H9 (cell line): ENCODE measurements around the gene TBL1X. TPM values are rescaled to one million over a fixed set of nuclear protein-coding genes. Genes with fewer than 3 reads are reported as not detected.

Experiments used
- DNase-seq: peaks from one replicate; pipeline ENCODE4 v3.0.0-alpha.2; 2017
- H2AFZ ChIP-seq: one replicate; pipeline ENCODE4 v1.6.1; 2013; ENCODE audit warnings: mild to moderate bottlenecking, low read length, control low read depth, moderate library complexity
- H2AK5ac ChIP-seq: 2 replicates; pipeline ENCODE4 v1.6.1; 2013; ENCODE audit warnings: low read length, control low read depth, mixed read lengths; ENCODE audit not compliant: insufficient read length
- H2BK120ac ChIP-seq: one replicate; pipeline ENCODE4 v1.6.1; 2013; ENCODE audit warnings: low read depth, mild to moderate bottlenecking, low read length, control low read depth, inconsistent platforms; ENCODE audit not compliant: poor library complexity, severe bottlenecking
- H2BK12ac ChIP-seq: 2 replicates; pipeline ENCODE4 v1.6.1; 2013; ENCODE audit warnings: low read length, control low read depth, mixed read lengths, low read depth; ENCODE audit not compliant: insufficient read length
- H2BK15ac ChIP-seq: 2 replicates; pipeline ENCODE4 v1.6.1; 2013; ENCODE audit warnings: low read depth, low read length, control low read depth
- H2BK20ac ChIP-seq: one replicate; pipeline ENCODE4 v1.6.1; 2013; ENCODE audit warnings: low read depth, mild to moderate bottlenecking, low read length, control low read depth, inconsistent platforms; ENCODE audit not compliant: poor library complexity, severe bottlenecking
- H2BK5ac ChIP-seq: 2 replicates; pipeline ENCODE4 v1.6.1; 2013; ENCODE audit warnings: low read length, control low read depth, mixed read lengths; ENCODE audit not compliant: insufficient read length
- H3K14ac ChIP-seq: 2 replicates; pipeline ENCODE4 v1.6.1; 2013; ENCODE audit warnings: low read length, control low read depth; ENCODE audit not compliant: insufficient read depth
- H3K18ac ChIP-seq: 2 replicates; pipeline ENCODE4 v1.6.1; 2013; ENCODE audit warnings: low read depth, mild to moderate bottlenecking, mixed read lengths, low read length, control low read depth; ENCODE audit not compliant: insufficient read length
- H3K23ac ChIP-seq: 2 replicates; pipeline ENCODE4 v1.6.1; 2013; ENCODE audit warnings: low read length, control low read depth, mixed read lengths, low read depth; ENCODE audit not compliant: insufficient read length
- H3K23me2 ChIP-seq: 2 replicates; pipeline ENCODE4 v1.6.1; 2013; ENCODE audit warnings: low read depth, mild to moderate bottlenecking, mixed read lengths, low read length, control low read depth; ENCODE audit not compliant: insufficient read length, poor library complexity, severe bottlenecking
- H3K27ac ChIP-seq: 2 replicates; pipeline ENCODE4 v1.5.1; 2013; ENCODE audit warnings: low read length, control low read depth, mixed read lengths, low read depth; ENCODE audit not compliant: insufficient read length
- H3K27me3 ChIP-seq: 2 replicates; pipeline ENCODE4 v1.6.1; 2013; ENCODE audit warnings: low read length, control low read depth, inconsistent platforms; ENCODE audit not compliant: insufficient read depth
- H3K4ac ChIP-seq: 2 replicates; pipeline ENCODE4 v1.6.1; 2013; ENCODE audit warnings: low read depth, mild to moderate bottlenecking, control low read depth, inconsistent platforms, low read length, moderate library complexity
- H3K4me1 ChIP-seq: 2 replicates; pipeline ENCODE4 v1.6.1; 2013; ENCODE audit warnings: low read length, control low read depth, inconsistent platforms; ENCODE audit not compliant: insufficient read depth
- H3K4me2 ChIP-seq: 2 replicates; pipeline ENCODE4 v1.6.1; 2013; ENCODE audit warnings: low read length, control low read depth, mixed read lengths; ENCODE audit not compliant: insufficient read length, insufficient read depth
- H3K56ac ChIP-seq: 2 replicates; pipeline ENCODE4 v1.6.1; 2013; ENCODE audit warnings: low read depth, mild to moderate bottlenecking, mixed read lengths, low read length, control low read depth; ENCODE audit not compliant: insufficient read length
- H3K79me1 ChIP-seq: 2 replicates; pipeline ENCODE4 v1.6.1; 2013; ENCODE audit warnings: low read depth, mild to moderate bottlenecking, moderate library complexity, low read length, control low read depth, inconsistent platforms; ENCODE audit not compliant: insufficient read depth, poor library complexity, severe bottlenecking
- H3K79me2 ChIP-seq: 2 replicates; pipeline ENCODE4 v1.6.1; 2013; ENCODE audit warnings: low read length, control low read depth, inconsistent platforms; ENCODE audit not compliant: insufficient read depth
- H3K9ac ChIP-seq: 2 replicates; pipeline ENCODE4 v1.6.1; 2013; ENCODE audit warnings: low read length, control low read depth, mixed read lengths; ENCODE audit not compliant: insufficient read length; ENCODE audit errors: extremely low read depth
- H3K9me3 ChIP-seq: one replicate; pipeline ENCODE4 v1.6.1; 2013; ENCODE audit warnings: low read depth, low read length, inconsistent platforms; ENCODE audit not compliant: control insufficient read depth
- H3T11ph ChIP-seq: one replicate; pipeline ENCODE4 v1.6.1; 2013; ENCODE audit warnings: mild to moderate bottlenecking, low read length, control low read depth, inconsistent platforms
- H4K20me1 ChIP-seq: one replicate; pipeline ENCODE4 v1.6.1; 2013; ENCODE audit not compliant: control insufficient read depth, insufficient read length, insufficient read depth
- H4K5ac ChIP-seq: 2 replicates; pipeline ENCODE4 v1.6.1; 2013; ENCODE audit warnings: low read depth, mild to moderate bottlenecking, mixed read lengths, low read length, control low read depth; ENCODE audit not compliant: insufficient read length
- H4K8ac ChIP-seq: replicated peaks from 2 replicates; pipeline ENCODE4 v1.6.1; 2013; ENCODE audit warnings: low read length, control low read depth, mixed read lengths, low read depth; ENCODE audit not compliant: insufficient read length
- H4K91ac ChIP-seq: 2 replicates; pipeline ENCODE4 v1.6.1; 2013; ENCODE audit warnings: low read depth, mild to moderate bottlenecking, moderate library complexity, mixed read lengths, low read length, control low read depth; ENCODE audit not compliant: insufficient read length
- H3K27ac Mint-ChIP-seq, 3 experiments: 2 replicates in 2 of 3; 3 replicates in 1 of 3; pipeline ENCODE4 v1.8.0; 2020 to 2021; ENCODE audit warnings: mixed read lengths in 3 of 3, mild to moderate bottlenecking in 1 of 3, moderate library complexity in 1 of 3
- H3K27me3 Mint-ChIP-seq: 2 replicates; pipeline ENCODE4 v1.8.0; 2021; ENCODE audit warnings: low read depth, mild to moderate bottlenecking, moderate library complexity, mixed read lengths
- H3K36me3 Mint-ChIP-seq, 3 experiments: 2 replicates in 2 of 3; 3 replicates in 1 of 3; pipeline ENCODE4 v1.8.0; 2020 to 2021; ENCODE audit warnings: low read depth in 3 of 3, mixed read lengths in 3 of 3; ENCODE audit not compliant: insufficient read depth in 1 of 3
- H3K4me1 Mint-ChIP-seq, 2 experiments: 2 replicates each; pipeline ENCODE4 v1.8.0; 2020; ENCODE audit warnings: mixed read lengths in 2 of 2
- H3K4me3 Mint-ChIP-seq, 2 experiments: 2 replicates in 1 of 2; 3 replicates in 1 of 2; pipeline ENCODE4 v1.8.0; 2020 to 2021; ENCODE audit warnings: mild to moderate bottlenecking in 2 of 2, mixed read lengths in 2 of 2, moderate library complexity in 1 of 2
- H3K9me3 Mint-ChIP-seq, 2 experiments: 2 replicates in 1 of 2; 3 replicates in 1 of 2; pipeline ENCODE4 v1.8.0; 2020; ENCODE audit warnings: mild to moderate bottlenecking in 2 of 2, mixed read lengths in 2 of 2, moderate library complexity in 1 of 2
- CTCF ChIP-seq: fragments of 200-600 bp; sonication (generic); conservative IDR thresholded peaks from 3 replicates; pipeline ENCODE4 v1.8.0; 2021; ENCODE audit warnings: antibody characterized with exemption, mild to moderate bottlenecking
- WGBS: extraction: QIAGEN DNeasy Blood & Tissue Kit; methylation state at CpG from one replicate; pipeline ENCODE4 v1.1.7; 2013; ENCODE audit warnings: missing lambda C conversion rate, low lambda C conversion rate, mixed read lengths; ENCODE audit not compliant: insufficient read length; ENCODE audit errors: extremely low coverage; 5-methylcytosine and 5-hydroxymethylcytosine counted together
- total RNA-seq: library from RNA; stranded (reverse); gene quantifications from 2 replicates; pipeline ENCODE4 v1.2.1, GENCODE V29; 2021

TBL1X gene
- total RNA-seq, 1 experiment from 2014 or later = 24.1 TPM

- Mint-ChIP-seq H3K36me3 (peaks cover 11 to 16% (median 15%) of the 10 kb centered on the region in 3 experiments), H3K4me3 (no peak overlapping the region), H3K9me3 (peaks cover 3 to 68% of the 10 kb centered on the region in 2 experiments; a peak in 3 of 5 replicates), H3K27me3 (peaks cover 1% of the 10 kb centered on the region; the same call in 1 of the 2 replicates), H3K4me1 (no peaks in the 10 kb centered on the region; a peak in 1 of 4 replicates), H3K27ac (no peak overlapping the region)
- H2BK15ac ChIP-seq = no peak overlapping the region
- no peak overlapping the region for H3K56ac ChIP-seq
- H2AFZ ChIP-seq = no peak overlapping the region
- no peaks in the 10 kb centered on the region for H3K79me2 ChIP-seq
- no peak overlapping the region for H4K5ac ChIP-seq
- H3T11ph ChIP-seq = no peak overlapping the region
- no peak overlapping the region for H3K4ac ChIP-seq
- H3K14ac ChIP-seq = no peak overlapping the region
- no peak overlapping the region for H3K23ac ChIP-seq
- H3K18ac ChIP-seq = no peak overlapping the region
- no peak overlapping the region for H2BK120ac ChIP-seq
- H3K79me1 ChIP-seq = peaks cover 4% of the 10 kb centered on the region
- H4K8ac ChIP-seq = no peak overlapping the region
- H3K27ac ChIP-seq = no peak overlapping the region
- H2AK5ac ChIP-seq = no peak overlapping the region
- no peak overlapping the region for H2BK5ac ChIP-seq
- no peak for DNase-seq
- no peaks in the 10 kb centered on the region for H3K4me1 ChIP-seq
- WGBS = no CpG with 5 or more reads among the region's 2 CpGs
- TF ChIP-seq CTCF = no peak
- H4K20me1 ChIP-seq = no peaks in the 10 kb centered on the region
- no peak overlapping the region for H4K91ac ChIP-seq
- no peaks in the 10 kb centered on the region for H3K23me2 ChIP-seq
- H3K27me3 ChIP-seq = no peaks in the 10 kb centered on the region
- no peaks in the 10 kb centered on the region for H3K9me3 ChIP-seq
- no peak overlapping the region for H2BK12ac ChIP-seq
- H3K9ac ChIP-seq = no peak overlapping the region
- H3K4me2 ChIP-seq = no peak overlapping the region
- no peak overlapping the region for H2BK20ac ChIP-seq
Observed at GRCh38 chrX:9555354-9555753, 90.5 kb downstream of the TBL1X start.
